MM.1S (cell line): ENCODE measurements around the gene KCNMA1.
"Not testable (repeated sequence)": the region's sequence is repeated elsewhere in the genome, so short reads cannot be mapped to it uniquely, and the experiment has no call there.

Experiments used
- DNase-seq: peaks from one replicate; pipeline ENCODE4 v3.0.0-alpha.2; 2015
- H2AFZ ChIP-seq: fragments of 300-600 bp; sonication (generic); 2 replicates; pipeline ENCODE4 v1.6.0; 2016; ENCODE audit warnings: antibody characterized with exemption, low read length
- H3F3A ChIP-seq: fragments of 300-600 bp; sonication (generic); 2 replicates; pipeline ENCODE4 v1.6.1; 2016; ENCODE audit warnings: mild to moderate bottlenecking, antibody characterized with exemption, low read length, moderate library complexity, mixed read lengths; ENCODE audit not compliant: insufficient read depth
- H3K27ac ChIP-seq: fragments of 300-600 bp; sonication (generic); 2 replicates; pipeline ENCODE4 v1.5.1; 2016; ENCODE audit warnings: mild to moderate bottlenecking, low read length
- H3K27me3 ChIP-seq: fragments of 300-600 bp; sonication (generic); replicated peaks from 2 replicates; pipeline ENCODE4 v1.6.0; 2016; ENCODE audit warnings: low read length; ENCODE audit not compliant: insufficient read depth
- H3K36me3 ChIP-seq: fragments of 300-600 bp; sonication (generic); replicated peaks from 2 replicates; pipeline ENCODE4 v1.6.1; 2016; ENCODE audit warnings: mild to moderate bottlenecking, low read length, mixed read lengths; ENCODE audit not compliant: insufficient read depth
- H3K4me1 ChIP-seq: fragments of 300-600 bp; sonication (generic); 2 replicates; pipeline ENCODE4 v1.6.1; 2016; ENCODE audit warnings: low read length, mixed read lengths
- H3K4me2 ChIP-seq: fragments of 300-600 bp; sonication (generic); 2 replicates; pipeline ENCODE4 v1.6.0; 2016; ENCODE audit warnings: low read depth, low read length
- H3K4me3 ChIP-seq: fragments of 300-600 bp; sonication (generic); 2 replicates; pipeline ENCODE4 v1.5.1; 2016; ENCODE audit warnings: low read length, mixed read lengths
- H3K79me2 ChIP-seq: fragments of 300-600 bp; sonication (generic); 2 replicates; pipeline ENCODE4 v1.6.1; 2016; ENCODE audit warnings: mixed run types, low read length, mixed read lengths
- H3K9ac ChIP-seq: fragments of 300-600 bp; sonication (generic); 2 replicates; pipeline ENCODE4 v1.6.1; 2016; ENCODE audit warnings: low read length, mixed read lengths
- H3K9me2 ChIP-seq: fragments of 300-600 bp; sonication (generic); replicated peaks from 2 replicates; pipeline ENCODE4 v1.6.1; 2016; ENCODE audit warnings: mild to moderate bottlenecking, low read length, mixed read lengths; ENCODE audit not compliant: insufficient read depth
- H3K9me3 ChIP-seq: fragments of 300-600 bp; sonication (generic); replicated peaks from 2 replicates; pipeline ENCODE4 v1.6.1; 2016; ENCODE audit warnings: mild to moderate bottlenecking, low read length, mixed read lengths; ENCODE audit not compliant: insufficient read depth
- H4K20me1 ChIP-seq: fragments of 300-600 bp; sonication (generic); 2 replicates; pipeline ENCODE4 v1.6.1; 2016; ENCODE audit warnings: mild to moderate bottlenecking, low read length, moderate library complexity, mixed read lengths; ENCODE audit not compliant: insufficient read depth
- EZH2 ChIP-seq: fragments of 300-600 bp; sonication (generic); optimal IDR thresholded peaks from 2 replicates; pipeline ENCODE3; 2017; ENCODE audit warnings: low read depth, mild to moderate bottlenecking, antibody characterized with exemption, low read length, mixed read lengths
- EZH2phosphoT487 ChIP-seq: fragments of 300-600 bp; sonication (generic); IDR thresholded peaks from 2 replicates; pipeline ENCODE4 v1.6.1; 2018; ENCODE audit warnings: antibody characterized with exemption, low read length
- TF ChIP-seq, protein P1 (sequence below): fragments of 300-600 bp; sonication (generic); IDR thresholded peaks from 2 replicates; pipeline ENCODE4 v1.5.1; 2016; ENCODE audit warnings: antibody characterized with exemption, low read length, mixed read lengths

Gene KCNMA1

GRCh38 chr10:77591238-77591880 lies 46.2 kb downstream of the KCNMA1 start:
- Histone ChIP-seq H3K36me3 (no peaks in the 10 kb centered on the region), H3K9me3 (no peaks in the 10 kb centered on the region), H3K4me1 (0 out of 2 replicates have a peak, but pooled peaks cover 5% of the 10 kb centered on the region), H3K27ac (no peak overlapping the region), H3K27me3 (no peaks in the 10 kb centered on the region), H3K4me3 (no peak overlapping the region), H3K4me2 (no peak overlapping the region), H3F3A (no peaks in the 10 kb centered on the region), H3K79me2 (no peaks in the 10 kb centered on the region), H3K9me2 (no peaks in the 10 kb centered on the region), H2AFZ (no peak overlapping the region), H3K9ac (no peak overlapping the region), H4K20me1 (no peaks in the 10 kb centered on the region)
- TF ChIP-seq, protein P1, sequence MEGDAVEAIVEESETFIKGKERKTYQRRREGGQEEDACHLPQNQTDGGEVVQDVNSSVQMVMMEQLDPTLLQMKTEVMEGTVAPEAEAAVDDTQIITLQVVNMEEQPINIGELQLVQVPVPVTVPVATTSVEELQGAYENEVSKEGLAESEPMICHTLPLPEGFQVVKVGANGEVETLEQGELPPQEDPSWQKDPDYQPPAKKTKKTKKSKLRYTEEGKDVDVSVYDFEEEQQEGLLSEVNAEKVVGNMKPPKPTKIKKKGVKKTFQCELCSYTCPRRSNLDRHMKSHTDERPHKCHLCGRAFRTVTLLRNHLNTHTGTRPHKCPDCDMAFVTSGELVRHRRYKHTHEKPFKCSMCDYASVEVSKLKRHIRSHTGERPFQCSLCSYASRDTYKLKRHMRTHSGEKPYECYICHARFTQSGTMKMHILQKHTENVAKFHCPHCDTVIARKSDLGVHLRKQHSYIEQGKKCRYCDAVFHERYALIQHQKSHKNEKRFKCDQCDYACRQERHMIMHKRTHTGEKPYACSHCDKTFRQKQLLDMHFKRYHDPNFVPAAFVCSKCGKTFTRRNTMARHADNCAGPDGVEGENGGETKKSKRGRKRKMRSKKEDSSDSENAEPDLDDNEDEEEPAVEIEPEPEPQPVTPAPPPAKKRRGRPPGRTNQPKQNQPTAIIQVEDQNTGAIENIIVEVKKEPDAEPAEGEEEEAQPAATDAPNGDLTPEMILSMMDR, result no peak
- no peak for DNase-seq

DNA sequence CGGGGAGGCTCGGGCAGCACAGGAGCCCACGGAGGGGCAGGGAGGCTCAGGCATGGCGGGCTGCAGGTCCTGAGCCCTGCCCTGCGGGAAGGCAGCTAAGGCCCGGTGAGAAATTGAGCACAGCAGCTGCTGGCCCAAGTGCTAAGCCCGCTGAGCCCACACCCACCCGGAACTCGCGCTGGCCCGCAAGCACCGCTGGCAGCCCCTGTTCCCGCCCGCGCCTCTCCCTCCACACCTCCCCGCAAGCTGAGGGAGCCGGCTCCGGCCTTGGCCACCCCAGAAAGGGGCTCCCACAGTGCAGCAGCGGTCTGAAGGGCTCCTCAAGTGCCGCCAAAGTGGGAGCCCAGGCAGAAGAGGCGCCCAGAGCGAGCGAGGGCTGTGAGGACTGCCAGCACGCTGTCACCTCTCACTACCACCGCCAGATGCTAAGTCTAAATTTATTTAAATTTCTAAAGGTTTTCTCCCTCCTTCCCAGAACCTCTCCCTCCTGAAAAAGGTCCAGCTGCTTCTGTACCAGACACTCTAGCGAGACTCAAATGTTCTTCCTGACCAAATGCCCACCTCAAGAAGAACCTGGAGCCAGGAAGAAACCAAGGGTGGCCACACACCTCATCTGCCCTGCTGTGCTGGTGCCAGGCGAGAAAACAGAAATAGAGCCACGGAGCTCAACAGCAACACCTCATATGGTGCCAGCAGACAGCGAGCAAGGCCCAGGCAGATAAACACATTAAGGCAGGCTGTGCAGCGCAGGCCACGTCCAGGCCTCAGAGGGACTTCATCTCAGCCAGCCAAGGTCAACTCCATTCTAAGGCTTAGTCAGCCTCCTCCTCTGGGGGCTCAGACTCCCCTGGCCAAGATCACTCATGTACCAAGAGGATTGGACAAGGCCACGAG lies 47.0 kb downstream of the KCNMA1 start:
- H3K27me3 ChIP-seq, result no peaks in the 10 kb centered on the region
- TF ChIP-seq EZH2 (no peak), EZH2phosphoT487 (no peak)
- TF ChIP-seq, protein P1, result no peak
- H3K4me1 ChIP-seq, result 0 out of 2 replicates have a peak, but pooled peaks cover 5% of the 10 kb centered on the region

DNA sequence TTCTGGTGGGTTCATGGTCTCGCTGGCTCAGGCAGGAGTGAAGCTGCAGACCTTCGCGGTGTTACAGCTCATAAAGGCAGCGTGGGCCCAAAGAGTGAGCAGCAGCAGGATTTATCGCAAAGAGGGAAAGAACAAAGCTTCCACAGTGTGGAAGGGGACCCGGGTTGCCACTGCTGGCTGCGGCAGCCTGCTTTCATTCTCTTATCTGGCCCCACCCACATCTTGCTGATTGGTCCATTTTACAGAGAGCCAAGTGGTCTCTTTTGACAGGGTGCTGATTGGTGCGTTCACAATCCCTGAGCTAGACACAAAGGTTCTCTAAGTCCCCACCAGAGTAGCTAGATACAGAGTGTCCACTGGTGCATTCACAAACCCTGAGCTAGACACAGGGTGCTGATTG lies 47.9 kb downstream of the KCNMA1 start:
- H3K27ac ChIP-seq, H3K79me2 ChIP-seq, H2AFZ ChIP-seq, H3K9me2 ChIP-seq, H3F3A ChIP-seq, H3K27me3 ChIP-seq, H4K20me1 ChIP-seq, H3K36me3 ChIP-seq, H3K4me1 ChIP-seq, H3K4me3 ChIP-seq, H3K9ac ChIP-seq, H3K9me3 ChIP-seq, DNase-seq, H3K4me2 ChIP-seq: not testable (repeated sequence)

More for the DNA sequence above, 47.0 kb downstream of the KCNMA1 start:
- Histone ChIP-seq H3K36me3 (no peaks in the 10 kb centered on the region), H3K4me3 (no peak overlapping the region), H2AFZ (no peak overlapping the region), H3K9ac (no peak overlapping the region), H3K27ac (no peak overlapping the region), H3K9me3 (no peaks in the 10 kb centered on the region), H3K79me2 (no peaks in the 10 kb centered on the region), H3K4me2 (no peak overlapping the region), H3F3A (no peaks in the 10 kb centered on the region), H4K20me1 (no peaks in the 10 kb centered on the region), H3K9me2 (no peaks in the 10 kb centered on the region)
- DNase-seq, result no peak

DNA sequence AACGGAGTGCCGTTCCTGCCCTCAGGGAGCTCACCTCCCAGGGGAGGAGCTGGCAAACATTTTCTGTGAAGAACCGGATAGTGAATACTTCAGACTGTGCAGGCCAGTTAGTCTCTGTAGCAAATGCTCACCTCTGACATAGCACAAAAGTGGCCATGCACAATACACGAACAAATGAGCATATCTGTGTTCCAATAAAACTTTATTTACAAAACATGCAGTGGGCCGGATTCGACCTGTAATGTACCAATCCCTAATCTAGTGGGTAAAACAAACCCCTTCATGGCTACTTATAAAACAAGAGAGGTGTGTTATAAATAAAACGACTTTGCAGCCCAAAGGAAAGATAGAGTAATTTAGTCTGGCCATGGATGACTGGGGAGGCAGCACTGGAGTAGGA lies 48.7 kb downstream of the KCNMA1 start:
- no peaks in the 10 kb centered on the region for H4K20me1 ChIP-seq
- TF ChIP-seq EZH2phosphoT487, result no peak
- no peak for TF ChIP-seq EZH2
- TF ChIP-seq, protein P1, result no peak
- H3K79me2 ChIP-seq, result no peaks in the 10 kb centered on the region
- 0 out of 2 replicates have a peak, but pooled peaks cover 5% of the 10 kb centered on the region for H3K4me1 ChIP-seq
- H3K4me2 ChIP-seq, result no peak overlapping the region
- no peaks in the 10 kb centered on the region for H3K36me3 ChIP-seq
- no peaks in the 10 kb centered on the region for H3K27me3 ChIP-seq
- no peak for DNase-seq
- no peak overlapping the region for H3K9ac ChIP-seq
- no peaks in the 10 kb centered on the region for H3K9me3 ChIP-seq
- no peak overlapping the region for H3K27ac ChIP-seq
- no peaks in the 10 kb centered on the region for H3K9me2 ChIP-seq
- no peak overlapping the region for H3K4me3 ChIP-seq
- H3F3A ChIP-seq, result no peaks in the 10 kb centered on the region
- no peak overlapping the region for H2AFZ ChIP-seq
